HG02798 (cell line): ENCODE results near the gene GLRX2.
"Not testable (repeated sequence)": the region's sequence is repeated elsewhere in the genome, so short reads cannot be mapped to it uniquely, and the experiment has no call there.

Source experiments
- ATAC-seq: cut with Tn5 transposase; IDR thresholded peaks from one replicate; pipeline ENCODE4 v1.9.1; 2021; ENCODE audit warnings: mild to moderate bottlenecking; ENCODE audit not compliant: unreplicated experiment, poor library complexity

The GLRX2 gene

DNA sequence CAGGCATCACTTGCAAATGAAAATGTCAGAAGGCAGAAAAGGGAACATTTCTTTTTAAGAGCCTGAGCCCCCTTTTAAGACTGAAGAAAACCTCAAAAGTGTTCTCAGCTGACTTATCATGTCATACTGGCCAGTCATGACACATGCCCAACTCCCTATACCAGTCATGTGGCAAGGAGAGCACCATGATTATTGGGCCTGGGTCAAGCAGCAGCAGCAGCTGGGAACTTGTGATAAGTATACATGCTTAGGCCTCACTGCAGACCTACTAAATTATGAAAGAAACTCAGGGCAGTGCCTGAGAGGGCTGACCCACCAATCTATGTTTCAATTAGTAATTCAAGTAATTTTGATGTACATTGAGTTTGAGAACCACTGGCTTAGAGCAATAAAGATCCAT is 37.2 kb downstream of the GLRX2 start:
- no peak for ATAC-seq

DNA sequence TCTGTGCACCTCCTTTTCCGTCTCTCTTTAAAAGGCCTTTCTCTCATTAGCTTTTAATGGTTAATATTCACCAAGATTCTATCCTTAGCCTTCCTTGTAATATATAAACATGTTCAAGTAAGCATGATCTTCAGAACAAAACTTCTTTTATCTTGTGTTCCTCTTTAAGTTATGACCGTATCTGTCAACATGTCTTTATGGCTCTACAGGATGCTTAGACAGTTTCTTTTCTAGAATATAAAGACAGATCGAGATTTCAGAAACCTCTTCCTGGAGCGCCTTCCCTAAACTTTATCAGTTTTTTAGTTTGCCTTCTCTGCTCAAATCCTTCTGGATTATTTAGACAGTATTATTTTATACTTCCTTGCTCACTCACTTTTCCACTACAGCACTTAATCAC is 38.6 kb downstream of the GLRX2 start:
- ATAC-seq = peak; percentile 28

DNA sequence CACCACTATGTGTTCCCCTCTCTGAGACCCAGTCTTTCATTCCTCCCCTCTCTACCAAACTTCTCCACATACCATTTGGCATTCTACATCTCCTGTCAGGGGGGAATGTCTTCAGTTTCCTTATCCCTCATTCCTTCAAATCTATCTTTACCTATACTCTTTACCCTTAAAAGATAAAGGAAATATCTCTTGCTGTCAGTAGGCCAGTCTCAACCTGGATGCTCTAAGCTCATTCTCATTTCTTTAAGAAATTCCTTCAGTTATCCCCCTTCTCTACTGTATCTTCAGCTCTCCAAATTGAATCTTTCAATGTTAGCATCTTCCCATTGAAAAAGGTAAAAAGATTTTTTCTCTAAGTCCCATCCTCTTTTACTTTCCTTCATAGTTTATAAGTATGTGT is 39.3 kb downstream of the GLRX2 start:
- no peak for ATAC-seq

DNA sequence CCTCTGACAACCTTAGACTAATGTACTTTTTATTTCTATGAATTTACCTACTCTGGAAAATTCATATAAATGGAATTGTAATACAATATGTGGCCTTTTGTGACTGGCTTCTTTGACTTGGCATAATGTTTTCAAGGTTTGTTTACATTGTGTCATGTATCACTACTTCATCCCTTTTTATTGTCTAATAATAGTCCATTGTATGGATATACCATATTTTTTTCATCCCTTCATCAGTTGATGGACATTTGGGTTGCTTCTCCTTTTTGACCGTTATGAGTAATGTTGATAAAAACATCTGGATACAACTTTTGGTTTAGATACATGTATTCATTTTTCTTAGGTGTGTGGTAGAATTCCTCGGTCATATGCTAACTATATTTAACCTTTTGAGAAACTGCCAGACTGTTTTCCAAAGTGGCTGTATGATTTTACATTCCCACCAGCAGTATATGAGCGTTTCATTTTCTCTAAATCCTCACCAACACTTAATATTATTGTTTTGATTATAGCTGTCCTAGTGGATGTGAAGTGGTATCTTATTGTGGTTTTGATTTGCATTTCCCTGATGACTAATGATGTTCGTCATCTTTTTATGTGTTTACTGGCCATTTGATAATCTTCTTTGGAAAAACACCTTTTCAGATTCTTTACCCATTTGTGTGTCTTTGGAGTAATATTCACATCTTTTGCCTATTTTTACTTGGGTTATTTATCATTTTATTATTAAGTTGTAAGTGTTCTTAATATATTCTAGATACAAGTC is 42.3 kb downstream of the GLRX2 start:
- no peak for ATAC-seq

DNA sequence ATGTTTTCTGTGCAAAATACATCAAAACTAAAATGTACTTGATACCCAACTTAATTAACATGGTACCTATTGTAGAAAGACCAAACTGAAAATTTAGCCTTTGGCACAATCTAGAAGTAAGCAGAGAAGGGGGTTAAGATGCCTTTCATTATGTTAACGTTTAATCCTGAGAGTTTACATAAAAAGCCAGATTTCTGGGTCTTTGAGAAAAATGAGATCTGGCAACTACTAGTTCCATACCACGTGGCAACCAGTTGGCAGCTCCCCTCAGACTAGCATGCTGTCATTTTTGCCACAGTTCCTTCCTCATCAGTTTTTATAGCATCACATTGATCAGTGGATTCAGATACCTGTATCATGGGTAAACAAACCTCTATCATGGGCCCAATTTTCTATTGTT is 44.3 kb downstream of the GLRX2 start:
- ATAC-seq = no peak

DNA sequence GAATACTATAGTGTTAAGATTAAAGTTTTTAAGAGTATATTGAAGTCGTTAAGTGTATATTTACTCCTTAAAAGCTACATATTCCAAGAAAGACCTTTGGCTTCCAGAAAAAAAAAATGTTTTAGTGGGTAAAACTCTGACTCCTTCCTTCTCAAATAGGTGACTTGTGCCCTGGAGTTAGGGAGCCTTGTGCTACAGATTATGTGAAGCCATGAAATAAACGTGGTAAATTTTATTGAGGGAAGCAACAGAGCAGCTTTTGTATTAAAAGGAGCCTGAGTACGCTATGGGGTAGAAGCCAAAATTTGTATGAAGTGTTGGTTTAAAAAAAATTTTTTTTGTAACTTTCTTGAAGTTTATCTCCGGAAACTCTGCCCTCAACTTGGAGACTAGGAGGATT is 44.8 kb downstream of the GLRX2 start:
- no peak for ATAC-seq

DNA sequence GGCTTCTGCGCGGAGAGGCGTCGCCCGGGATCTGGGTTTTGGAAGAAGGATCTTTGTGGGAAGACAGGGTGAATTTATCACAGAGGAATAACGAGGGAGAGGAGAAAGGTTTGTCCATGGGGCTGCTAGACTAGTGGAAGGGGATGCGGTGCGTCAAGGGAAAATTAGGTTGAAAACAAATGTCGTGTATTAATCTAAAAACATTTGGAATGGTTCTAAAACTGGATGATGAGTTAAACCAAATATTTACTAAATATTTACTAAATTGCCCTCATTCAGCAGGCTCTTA is 45.2 kb downstream of the GLRX2 start:
- no peak for ATAC-seq

DNA sequence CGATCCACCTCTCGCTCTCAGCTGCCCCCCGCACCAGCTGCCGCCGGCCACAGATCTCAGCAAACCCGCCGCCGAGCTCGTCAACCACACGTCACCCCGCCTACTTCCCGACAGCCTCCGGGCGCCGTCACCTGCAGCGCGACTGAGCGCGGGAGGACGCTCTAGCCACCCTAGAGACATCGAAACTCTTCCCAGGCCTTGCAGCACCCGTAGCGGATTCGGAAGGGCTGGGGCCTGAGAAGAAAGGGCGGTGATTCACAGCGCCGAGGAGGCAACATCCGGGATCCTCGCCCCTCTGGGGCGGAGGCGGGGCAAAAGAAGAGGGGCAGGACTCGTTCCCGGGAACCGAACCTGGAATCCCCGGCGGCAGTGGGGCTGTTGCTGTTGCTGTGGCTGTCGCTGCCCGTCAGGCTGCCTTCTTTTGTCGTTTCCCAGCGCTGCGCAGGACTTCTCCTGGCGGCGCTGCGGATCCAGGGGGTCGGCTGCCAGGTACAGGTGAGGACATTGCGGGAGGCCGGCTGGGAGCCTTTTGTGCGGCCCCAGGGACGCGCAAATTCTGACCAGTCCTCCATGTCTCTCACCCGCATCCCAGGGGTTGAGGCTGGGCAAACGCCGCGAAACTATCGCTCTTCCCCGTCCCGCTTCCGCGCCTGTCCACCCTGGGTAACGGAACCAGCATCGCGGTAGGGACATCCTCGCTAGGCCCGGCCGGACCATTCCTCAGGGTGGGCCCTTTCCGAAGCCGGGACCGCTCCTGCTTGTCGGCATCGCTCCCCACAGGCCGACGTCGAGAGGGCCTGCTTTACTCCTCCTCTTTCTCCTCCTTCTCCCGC is 45.7 kb downstream of the GLRX2 start, which contains the start of the genes RO60 and UCHL5:
TSS of gene RO60 (plus strand) at position 331 of the 833 bp plus-strand sequence. CDS start 9,443 bp downstream, outside the sequence.
TSS of gene UCHL5 (minus strand) at position 79 of the 833 bp plus-strand sequence. CDS start 100 bp downstream, outside the sequence.
- peak; percentile 91 for ATAC-seq

DNA sequence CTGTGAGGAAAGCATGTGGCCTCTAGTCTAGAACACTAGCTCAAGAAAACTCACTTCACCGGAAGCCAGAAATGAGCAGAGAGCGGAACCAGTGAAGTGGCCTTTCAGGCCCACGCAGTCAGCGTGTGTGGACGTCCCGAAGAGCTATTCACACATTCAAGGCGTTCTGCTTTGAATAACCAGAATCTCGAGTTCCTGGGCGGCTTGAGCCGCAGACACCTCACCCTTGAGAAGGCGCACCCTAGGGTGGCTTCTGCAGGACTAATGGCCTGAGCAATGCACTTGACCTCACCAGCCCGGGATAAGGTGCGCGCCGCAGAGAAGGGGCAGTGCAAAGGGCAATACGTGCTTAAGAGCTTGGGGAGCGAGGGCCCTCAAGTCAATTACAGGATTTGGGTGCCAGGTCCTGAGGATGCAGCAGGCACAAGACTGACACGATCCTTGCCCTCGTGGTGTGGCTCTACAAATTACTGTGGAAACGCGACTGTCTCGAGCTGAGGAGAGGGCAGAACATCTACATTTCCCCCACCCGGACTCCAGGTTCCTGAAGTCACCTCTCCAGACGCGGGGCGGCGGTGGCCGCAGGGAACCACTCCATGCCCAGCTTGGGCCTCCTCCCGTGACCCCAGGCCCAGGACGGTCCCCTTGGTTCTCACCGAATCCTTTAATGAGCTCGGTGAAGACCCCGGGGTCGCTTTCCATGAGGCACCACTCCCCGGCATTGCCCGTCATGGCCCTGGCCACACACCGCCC is 46.5 kb downstream of the GLRX2 start:
- ATAC-seq = peak; percentile 58

DNA sequence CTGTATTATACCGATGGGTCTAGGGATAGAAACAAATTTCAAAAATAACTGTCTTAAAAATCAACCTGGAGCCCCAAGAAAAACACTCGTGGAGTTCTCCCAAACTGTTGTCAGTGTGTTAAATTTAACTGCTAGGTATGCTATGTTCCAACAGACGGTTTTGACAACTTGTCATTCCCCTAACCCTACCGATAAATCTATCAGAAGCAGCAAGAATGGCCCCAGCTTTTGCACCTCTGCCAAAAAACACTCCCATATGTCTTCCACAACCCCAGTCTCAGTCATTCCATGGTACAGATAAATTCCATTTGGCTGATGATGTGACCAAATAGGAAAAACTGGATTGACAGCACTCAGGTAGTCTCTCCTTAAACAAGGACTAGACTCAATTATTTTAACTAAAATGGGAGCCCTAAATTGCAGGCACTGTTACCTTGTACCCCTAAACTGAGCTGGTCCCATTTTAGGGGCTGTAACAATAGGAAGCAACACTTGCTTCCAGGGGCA is 51.0 kb downstream of the GLRX2 start:
- ATAC-seq = no peak

DNA sequence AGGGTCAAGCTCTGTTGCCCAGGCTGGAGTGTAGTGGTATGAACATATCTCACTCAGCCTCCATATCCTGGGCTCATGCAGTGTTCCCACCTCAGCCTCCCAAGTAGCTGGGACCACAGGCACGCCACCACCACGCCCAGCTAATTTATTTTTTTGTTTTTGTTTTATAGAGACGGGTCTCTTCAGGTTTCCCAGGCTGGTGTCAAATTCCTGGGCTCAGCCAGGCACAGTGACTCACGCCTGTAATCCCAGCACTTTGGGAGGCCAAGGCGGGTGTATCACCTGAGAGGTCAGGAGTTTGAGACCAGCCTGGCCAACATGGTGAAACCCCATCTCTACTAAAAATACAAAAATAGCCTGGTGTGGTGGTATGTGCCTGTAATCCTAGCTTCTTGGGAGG is 56.3 kb downstream of the GLRX2 start:
- ATAC-seq = not testable (repeated sequence)
